Fibroblast of skin of back (primary cell): ENCODE measurements around the gene IER2.
"Not testable (repeated sequence)": the region's sequence is repeated elsewhere in the genome, so short reads cannot be mapped to it uniquely, and the experiment has no call there.

ENCODE experiments used
- DNase-seq: peaks from one replicate; pipeline ENCODE4 v3.0.0-alpha.2; 2013

IER2 gene

DNA sequence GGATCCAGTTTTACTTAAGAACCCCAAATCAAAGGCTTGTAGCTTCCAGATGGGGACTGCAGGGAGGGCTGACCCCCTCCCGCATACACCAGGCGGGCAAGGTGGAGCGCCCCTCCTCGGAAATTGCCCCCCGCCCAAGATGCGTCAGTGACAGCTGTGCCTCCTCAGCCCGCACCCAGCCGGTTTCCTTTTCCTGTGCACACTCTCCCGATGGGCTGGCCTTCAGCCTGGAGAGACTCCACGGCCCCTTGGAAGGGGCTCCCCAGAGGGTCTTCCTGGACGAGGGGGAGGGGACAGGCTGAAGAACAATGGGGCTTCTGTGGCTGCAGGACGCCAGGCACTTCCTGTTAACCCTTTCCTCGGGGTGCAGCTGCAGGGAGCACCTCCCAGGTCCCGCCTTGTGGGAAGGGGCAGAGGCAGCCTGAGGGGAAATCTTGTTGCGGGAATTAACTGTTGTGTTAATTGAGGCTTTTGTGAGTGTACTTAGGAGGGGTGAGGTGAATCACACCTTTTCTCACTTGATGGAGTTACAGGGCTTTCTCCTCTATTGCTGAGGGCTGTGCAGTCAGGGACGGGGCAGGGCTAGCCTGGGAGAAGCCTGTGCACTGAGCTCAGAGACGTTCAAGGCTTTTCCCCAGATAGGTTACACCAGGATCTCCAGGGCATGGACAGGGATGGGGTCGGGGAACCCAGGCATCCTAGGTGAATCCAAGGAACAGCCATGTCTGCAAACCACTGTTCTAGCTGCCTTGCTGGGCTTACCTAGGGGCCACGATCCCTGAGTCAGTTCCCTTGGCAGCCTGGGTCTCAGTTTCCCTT, 14.3 kb downstream of the IER2 start:
- peak; percentile 79 for DNase-seq

GRCh38 chr19:13165162-13165997, 15.2 kb downstream of the IER2 start:
- DNase-seq = peak; percentile 71

GRCh38 chr19:13166151-13166550, 15.9 kb downstream of the IER2 start:
- not testable (repeated sequence) for DNase-seq

DNA sequence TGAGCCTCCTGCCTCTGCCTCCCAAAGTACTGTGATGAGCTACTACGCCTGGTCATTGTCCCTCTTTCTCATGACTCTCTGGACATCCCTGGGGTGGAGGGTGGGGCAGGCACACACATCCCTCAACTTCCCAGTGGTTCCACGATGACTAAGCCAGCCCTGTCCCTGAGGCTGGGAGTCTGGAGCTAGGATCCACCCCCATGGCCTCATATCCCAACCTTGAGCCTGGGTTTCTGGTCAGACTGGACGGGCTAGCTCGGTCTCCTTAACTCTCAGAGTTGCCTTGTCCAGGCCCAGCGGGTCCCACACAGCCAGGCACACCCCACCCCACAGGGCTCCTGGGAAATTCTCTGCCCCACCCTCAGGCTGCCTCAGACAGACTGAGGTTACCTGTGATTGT, 19.6 kb downstream of the IER2 start:
- DNase-seq = peak; percentile 85

- no peak for DNase-seq
Observed at GRCh38 chr19:13171146-13171545, 20.9 kb downstream of the IER2 start.

- peak; percentile 94 for DNase-seq
Observed at GRCh38 chr19:13172346-13173138, 22.3 kb downstream of the IER2 start.

DNA sequence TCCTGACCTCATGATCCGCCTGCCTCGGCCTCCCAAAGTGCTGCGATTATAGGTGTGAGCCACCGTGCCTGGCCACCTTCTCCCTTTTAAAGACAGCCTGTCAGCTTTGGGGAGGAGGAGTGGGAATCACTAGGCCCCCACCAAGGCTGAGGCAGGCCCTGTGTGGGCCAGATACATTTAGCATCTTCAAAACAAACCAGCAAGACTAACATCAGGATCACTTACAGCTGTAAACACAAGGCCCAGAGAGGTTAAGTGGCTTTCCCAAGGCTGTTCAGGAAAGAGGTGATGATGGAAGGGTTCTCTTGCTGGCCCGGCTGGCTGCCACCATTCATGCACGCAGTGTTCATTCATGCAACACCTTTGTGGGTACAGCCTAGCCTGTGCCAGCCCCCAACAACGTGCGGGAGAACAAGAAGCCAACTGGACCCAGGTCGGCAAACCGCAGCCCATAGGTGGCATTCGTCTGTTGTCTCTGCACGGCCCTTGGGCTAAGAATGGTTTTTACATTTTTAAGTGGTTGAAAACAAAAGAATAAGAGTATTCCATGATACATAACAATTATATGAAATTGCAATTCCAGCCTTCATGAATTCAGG, 23.0 kb downstream of the IER2 start:
- no peak for DNase-seq

GRCh38 chr19:13176345-13176744, 26.1 kb downstream of the IER2 start:
- no peak for DNase-seq

GRCh38 chr19:13177584-13177983, 27.4 kb downstream of the IER2 start:
- DNase-seq = not testable (repeated sequence)

GRCh38 chr19:13178291-13178690, 28.1 kb downstream of the IER2 start:
- DNase-seq = not testable (repeated sequence)

- DNase-seq = peak; percentile 48
Observed at GRCh38 chr19:13181747-13182388, 31.7 kb downstream of the IER2 start.

DNA sequence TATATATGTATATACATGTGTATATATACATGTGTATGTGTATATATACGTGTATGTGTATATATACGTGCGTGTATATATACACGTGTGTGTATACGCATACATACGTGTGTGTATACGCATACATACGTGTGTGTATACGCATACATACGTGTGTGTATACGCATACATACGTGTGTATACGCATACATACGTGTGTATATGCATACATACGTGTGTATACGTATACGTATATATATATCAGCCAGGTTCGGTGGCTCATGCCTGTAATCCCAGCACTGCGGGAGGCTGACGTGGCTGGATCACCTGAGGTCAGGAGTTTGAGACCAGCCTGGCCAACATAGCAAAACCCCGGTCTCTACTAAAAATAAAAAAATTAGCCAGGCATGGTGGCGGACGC, 34.7 kb downstream of the IER2 start:
- not testable (repeated sequence) for DNase-seq

DNA sequence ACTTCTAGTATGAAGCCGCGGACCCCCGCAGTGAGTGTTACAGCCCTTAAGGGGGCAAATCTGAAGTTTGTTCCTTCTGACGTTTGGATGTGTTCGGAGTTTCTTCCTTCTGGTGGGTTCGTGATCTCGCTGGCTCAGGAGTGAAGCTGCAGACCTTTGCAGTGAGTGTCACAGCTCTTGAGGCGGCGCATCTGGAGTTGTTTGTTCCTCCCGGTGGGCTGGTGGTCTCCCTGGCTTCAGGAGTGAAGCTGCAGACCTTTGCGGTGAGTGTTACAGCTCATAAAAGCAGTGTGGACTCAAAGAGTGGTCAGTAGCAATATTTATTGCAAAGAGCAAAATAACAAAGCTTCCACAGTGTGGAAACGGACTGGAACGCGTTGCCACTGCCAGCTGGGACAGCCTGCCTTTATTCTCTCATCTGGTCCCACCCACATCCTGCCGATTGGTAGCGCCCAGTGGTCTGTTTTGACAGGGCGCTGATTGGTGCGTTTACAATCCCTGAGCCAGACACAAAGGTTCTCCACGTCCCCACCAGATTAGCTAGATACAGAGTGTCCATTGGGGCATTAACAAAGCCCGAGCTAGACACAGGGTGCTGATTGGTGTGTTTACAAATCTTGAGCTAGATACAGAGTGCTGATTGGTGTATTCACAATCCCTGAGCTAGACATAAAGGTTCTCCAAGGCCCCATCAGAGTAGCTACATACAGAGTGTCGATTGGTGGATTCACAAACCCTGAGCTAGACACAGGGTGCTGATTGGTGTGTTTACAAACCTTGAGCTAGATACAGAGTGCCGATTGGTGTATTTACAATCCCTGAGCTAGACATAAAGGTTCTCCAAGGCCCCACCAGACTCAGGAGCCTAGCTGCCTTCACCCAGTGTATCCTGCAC, 35.8 kb downstream of the IER2 start:
- DNase-seq = not testable (repeated sequence)

GRCh38 chr19:13186688-13187087, 36.5 kb downstream of the IER2 start:
- DNase-seq = not testable (repeated sequence)

GRCh38 chr19:13187419-13187818, 37.2 kb downstream of the IER2 start:
- no peak for DNase-seq

GRCh38 chr19:13189600-13189999, 39.4 kb downstream of the IER2 start:
- DNase-seq = no peak

- DNase-seq = no peak
Observed at GRCh38 chr19:13190781-13191540, 40.8 kb downstream of the IER2 start.

GRCh38 chr19:13195678-13196077, 45.5 kb downstream of the IER2 start:
- DNase-seq = no peak

DNA sequence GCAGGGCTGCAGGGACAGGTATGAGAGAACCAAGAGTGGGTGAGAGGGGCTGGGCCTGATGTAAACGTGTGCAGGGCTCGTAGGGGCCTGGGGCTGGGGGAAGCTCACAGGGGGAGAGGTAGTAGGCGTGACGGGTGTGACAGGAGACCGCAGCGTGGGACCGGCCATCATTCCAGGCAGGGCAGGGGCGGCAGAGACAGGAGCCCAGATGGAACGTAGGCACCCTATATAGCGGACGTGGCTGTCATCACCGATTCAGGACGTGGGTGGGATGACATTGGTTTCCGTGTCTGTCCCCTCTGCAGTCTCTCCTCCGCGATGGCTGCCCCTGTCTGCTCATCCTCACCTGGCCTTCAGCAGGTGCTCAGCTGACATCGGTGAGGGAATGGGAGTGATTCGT, 48.4 kb downstream of the IER2 start:
- no peak for DNase-seq

- DNase-seq = not testable (repeated sequence)
Observed at GRCh38 chr19:13202112-13202511, 51.9 kb downstream of the IER2 start.
